NCI-H1105 (cell line): ENCODE measurements around the gene KIF3B.
"Not testable (repeated sequence)": the region's sequence is repeated elsewhere in the genome, so short reads cannot be mapped to it uniquely, and the experiment has no call there.

Experiments used
- DNase-seq: peaks from one replicate; lab custom pipeline; 2025; lab: John Stamatoyannopoulos, UW

The KIF3B gene

GRCh38 chr20:32330555-32330897 is 53.1 kb downstream of the KIF3B start:
- DNase-seq = no peak

- DNase-seq = no peak
Measured at GRCh38 chr20:32332614-32333013, 55.2 kb downstream of the KIF3B start.

- no peak for DNase-seq
Measured at GRCh38 chr20:32333181-32333987, 55.9 kb downstream of the KIF3B start.

GRCh38 chr20:32333988-32334885 is 56.8 kb downstream of the KIF3B start:
- DNase-seq = no peak

GRCh38 chr20:32336918-32337347 is 59.5 kb downstream of the KIF3B start:
- DNase-seq = no peak

GRCh38 chr20:32337937-32338661 is 60.6 kb downstream of the KIF3B start:
- DNase-seq = no peak

- DNase-seq = no peak
Measured at GRCh38 chr20:32338665-32339064, 61.2 kb downstream of the KIF3B start.

GRCh38 chr20:32339116-32339515 is 61.7 kb downstream of the KIF3B start:
- DNase-seq = no peak

- not testable (repeated sequence) for DNase-seq
Measured at GRCh38 chr20:32341053-32341452, 63.6 kb downstream of the KIF3B start.

GRCh38 chr20:32343439-32343838 is 66.0 kb downstream of the KIF3B start:
- no peak for DNase-seq

- no peak for DNase-seq
Measured at GRCh38 chr20:32344835-32345506, 67.5 kb downstream of the KIF3B start.

- no peak for DNase-seq
Measured at GRCh38 chr20:32348207-32348606, 70.8 kb downstream of the KIF3B start.

- no peak for DNase-seq
Measured at GRCh38 chr20:32350421-32350820, 73.0 kb downstream of the KIF3B start.

- no peak for DNase-seq
Measured at GRCh38 chr20:32352121-32352720, 74.8 kb downstream of the KIF3B start.

GRCh38 chr20:32353848-32354496 is 76.5 kb downstream of the KIF3B start:
- no peak for DNase-seq

GRCh38 chr20:32354592-32355416 is 77.4 kb downstream of the KIF3B start:
- no peak for DNase-seq

GRCh38 chr20:32355417-32355841 is 78.0 kb downstream of the KIF3B start:
- DNase-seq = no peak

GRCh38 chr20:32355907-32356621 is 78.6 kb downstream of the KIF3B start:
- not testable (repeated sequence) for DNase-seq
